T-helper 1 cell (primary cell): ENCODE measurements around the gene SULT1A1.
"Not testable (repeated sequence)": the region's sequence is repeated elsewhere in the genome, so short reads cannot be mapped to it uniquely, and the experiment has no call there.

Experiments
- DNase-seq, 5 donors: peaks; one replicate each; pipeline ENCODE4 v3.0.0-alpha.2; 2012 to 2020

Gene SULT1A1

DNA sequence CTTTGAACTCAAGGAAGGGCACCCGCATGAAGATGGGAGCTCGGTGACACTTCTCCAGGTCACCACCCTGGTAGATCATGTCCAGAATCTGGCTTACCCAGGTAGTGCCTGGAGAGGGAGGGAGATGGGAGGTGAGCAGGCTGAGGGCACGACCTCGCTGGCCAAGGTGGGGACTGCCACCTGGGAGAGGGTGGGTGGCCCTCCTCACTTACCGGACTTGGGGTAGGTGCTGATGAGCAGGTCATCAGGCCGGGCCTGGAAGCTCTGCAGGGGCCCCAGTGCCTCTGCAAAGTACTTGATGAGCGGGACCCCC lies 1.4 kb downstream of the SULT1A1 start:
- DNase-seq: not testable (repeated sequence)

DNA sequence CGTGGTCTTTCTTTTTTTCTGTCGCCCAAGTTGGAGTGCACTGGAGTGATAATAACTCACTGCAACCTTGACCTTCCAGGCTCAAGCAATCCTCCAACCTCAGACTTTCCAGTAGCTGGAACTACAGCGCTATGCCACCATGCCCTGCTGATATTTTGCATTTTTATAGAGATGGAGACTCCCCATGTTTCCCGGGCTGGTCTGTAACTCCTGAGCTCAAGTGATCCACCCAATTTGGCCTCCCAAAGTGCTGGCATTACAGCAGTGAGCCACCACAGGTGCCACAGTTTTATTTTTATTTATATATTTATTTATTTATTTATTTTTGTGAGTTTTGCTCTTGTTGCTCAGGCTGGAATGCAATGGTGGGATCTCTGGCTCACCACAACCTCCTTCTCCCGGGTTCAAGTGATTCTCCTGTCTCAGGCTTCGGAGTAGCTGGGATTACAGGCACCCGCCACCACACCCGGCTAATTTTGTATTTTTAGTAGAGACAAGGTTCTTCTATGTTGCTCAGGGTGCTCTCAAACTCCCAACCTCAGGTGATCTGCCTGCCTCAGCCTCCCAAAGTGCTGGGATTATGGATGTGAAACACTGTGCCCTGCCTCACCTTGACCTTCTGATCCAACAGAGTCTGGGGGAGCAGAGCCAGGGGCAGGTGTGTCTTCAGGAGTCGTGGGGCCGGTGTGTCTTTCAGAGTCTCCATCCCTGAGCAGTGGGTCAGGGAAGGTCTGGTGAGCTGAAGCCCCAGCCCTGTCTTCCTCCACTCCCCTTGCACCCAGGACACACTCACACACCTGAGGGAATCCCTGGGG lies 2.0 kb downstream of the SULT1A1 start:
- not testable (repeated sequence) for DNase-seq

DNA sequence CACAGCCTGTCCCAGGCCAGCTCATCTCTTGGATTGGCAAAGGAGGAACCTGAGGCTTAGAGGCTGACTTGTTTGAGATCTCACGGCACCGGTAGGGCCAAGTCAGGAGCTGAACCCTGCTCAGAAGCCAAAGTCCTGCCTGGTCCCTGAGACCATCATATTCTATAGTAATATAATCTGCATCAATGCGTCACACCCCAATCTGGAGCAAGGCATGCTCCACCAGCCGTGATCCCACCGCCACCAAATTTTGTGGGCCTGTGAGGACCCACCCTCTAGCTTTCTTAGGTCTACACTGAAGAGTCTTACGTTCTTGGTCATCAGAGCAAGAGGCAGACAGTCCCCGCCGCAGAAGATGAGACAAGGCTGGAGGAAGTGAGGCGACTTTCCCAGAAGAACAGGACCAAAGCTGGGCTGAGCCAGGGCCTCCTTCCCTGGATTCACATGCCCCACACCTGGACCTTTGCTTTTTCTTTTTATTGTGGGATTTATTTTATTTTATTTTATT lies 2.7 kb downstream of the SULT1A1 start:
- no peak for DNase-seq

DNA sequence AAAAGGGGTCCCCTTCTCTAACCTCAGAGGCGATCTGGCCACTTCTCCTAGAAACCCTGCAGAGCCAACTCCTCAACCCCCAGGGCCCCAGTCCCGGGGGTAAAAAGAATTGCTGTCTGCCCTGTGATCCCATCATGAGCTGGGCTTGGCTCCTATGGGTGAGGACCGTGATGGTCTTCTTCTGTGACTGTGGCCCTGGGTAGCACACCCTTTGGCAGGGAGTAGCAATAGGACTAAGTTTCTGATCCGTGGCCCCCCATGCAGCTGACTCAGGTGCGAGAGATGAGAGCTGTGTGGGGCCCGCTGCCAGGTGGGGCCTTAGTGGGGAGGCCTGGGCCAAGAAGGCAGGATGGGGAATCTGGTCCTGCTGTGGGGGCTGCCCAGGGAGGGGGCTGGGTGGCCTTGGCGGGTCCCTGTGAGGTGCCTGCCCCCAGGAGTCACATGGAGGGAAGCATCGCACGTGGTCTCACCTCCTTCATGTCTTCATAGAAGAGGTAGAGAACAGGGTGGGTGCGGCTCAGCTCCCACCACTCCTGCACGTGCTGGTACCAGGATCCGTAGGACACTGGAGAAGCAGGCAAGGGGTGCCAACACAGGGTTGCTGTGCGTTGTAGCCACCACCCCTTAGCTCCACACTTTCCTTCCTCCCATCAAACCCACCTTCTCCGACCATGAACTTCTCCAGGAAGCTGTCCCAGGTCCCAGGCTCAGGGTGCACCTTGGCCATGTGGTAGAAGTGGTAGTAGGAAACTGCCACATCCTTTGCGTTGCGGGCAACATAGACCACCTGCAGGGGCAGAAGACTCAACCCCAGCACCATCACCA lies 3.3 kb downstream of the SULT1A1 start:
- no peak for DNase-seq

DNA sequence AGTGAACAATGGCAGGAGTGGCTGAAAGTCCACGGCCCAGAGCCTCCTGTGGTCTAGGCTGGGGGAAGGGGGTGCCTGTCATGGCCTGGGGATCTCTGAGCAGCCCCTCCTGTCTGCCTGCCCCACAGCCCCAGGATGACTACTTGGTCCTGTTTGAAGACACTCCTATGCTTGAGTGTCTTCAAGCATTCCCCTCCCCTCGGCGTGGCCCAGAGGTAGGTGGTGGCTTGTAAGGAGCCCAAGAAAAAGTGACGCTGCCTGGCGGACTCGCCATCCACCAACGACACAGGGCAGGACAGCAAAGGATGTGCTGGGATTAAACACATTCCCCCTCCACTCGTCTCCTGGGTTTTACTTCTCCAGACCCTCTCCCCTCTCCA lies 5.7 kb downstream of the SULT1A1 start:
- no peak for DNase-seq

DNA sequence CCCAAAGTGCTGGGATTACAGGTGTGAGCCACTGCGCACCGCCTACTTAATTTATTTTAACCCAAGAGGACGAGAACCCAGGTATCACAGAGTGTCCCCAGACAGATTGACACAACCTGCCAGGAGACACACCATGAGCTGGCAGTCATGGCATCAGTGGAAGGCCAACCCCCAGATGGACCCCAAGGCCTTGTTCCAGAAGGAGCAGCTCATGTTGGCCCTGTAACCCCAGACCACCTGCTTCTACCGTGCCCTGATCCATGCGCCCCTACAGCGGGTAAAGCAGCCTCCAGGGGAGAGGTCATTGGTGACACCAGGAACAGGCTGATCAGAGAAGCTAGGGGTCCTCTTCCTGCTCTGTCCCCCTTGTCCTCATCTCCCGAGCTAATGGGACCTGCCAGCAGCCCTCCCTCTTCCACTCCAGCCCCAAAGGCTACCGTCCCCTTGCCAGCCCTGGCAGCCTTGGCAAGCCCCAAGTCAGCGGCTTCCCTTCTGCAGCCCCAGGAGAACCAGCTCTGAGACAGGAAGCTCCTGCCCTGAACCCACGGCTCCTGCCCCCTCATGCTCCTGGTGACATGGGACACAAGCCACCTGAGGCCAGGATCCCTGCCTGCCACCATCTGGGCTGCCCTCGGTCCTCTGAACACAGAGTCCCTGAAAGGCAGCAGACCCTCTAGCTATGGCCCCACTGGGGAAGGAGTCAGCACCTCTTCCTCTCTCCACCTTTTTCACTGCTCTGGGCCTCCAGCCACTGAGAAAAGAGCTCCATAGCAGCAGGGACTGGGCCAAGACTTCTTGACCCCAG lies 6.3 kb downstream of the SULT1A1 start:
- no peak for DNase-seq

DNA sequence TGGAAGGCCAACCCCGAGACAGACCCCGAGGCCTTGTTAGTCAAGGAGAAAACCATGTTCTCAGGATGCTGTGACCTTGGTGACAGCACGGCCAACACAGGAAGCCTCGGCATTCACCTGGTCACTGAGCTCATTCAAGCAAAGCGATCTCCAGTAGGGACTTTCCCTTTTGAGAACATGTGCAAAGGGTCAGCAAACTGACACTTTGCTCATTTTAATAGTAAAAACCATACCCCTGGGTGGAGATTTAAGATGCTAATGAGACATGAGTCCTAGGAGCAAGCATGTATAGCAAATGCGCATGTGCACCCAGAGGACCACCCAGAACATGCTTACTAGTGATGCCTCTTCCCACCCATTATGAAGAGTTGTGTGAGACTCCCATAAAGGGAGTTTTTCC lies 7.3 kb downstream of the SULT1A1 start:
- no peak for DNase-seq

DNA sequence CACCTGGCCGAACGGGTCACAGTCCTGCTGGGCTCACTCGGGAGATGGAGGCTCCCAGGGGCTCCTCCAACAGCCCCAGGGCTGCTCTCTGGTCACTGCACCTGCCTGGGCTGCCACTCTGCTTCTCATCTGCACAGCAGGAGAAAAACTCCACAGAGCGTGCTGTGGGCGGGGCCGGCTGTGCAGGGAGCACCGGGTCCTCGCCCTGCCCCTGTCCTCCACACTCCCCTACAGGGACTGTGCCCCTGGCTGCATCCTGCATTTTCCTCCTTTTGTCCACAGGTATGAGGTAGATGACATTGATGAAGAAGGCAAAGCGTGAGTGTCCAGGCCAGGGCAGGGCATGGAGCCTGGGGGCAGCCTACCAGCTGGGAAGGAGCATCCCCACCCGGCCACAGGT lies 7.8 kb downstream of the SULT1A1 start:
- DNase-seq: not testable (repeated sequence)

DNA sequence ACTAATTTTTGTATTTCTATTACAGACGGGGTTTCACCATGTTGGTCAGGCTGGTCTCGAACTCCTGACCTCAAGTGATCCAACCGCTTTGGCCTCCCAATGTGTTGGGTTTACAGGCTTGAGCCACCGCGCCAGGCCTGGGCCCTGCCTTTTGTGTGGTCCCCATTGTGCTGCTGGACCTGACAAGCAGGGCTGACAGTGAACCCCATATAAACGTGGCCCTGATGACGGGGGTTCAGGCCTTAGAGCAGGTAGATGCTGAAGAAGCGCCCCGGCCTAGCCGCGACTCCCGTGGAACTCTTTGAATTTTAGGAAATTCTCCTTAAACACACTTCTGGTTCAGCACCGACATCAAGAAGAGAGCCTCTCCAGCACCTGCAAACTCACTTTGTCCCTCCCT lies 8.3 kb downstream of the SULT1A1 start:
- not testable (repeated sequence) for DNase-seq

DNA sequence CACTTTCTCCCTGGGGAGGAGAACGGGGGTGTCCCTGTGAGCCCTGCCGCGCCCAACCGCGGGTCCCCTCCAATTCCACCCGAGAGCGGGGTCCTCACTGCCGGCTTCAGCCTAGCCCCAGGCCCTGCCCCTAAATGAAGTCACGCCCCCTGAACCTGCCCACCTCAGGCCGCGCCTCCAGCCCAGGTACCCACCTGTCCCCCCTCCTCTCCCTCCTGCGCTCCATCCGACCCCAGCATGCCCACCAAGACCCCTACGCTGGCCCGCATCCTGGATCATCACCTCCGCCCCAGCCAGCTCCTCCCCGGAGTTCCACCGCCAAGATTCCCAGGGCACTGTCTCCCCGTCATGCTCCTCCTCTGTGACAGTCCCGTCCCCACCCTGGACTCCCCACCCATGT lies 8.9 kb downstream of the SULT1A1 start:
- DNase-seq: not testable (repeated sequence)

DNA sequence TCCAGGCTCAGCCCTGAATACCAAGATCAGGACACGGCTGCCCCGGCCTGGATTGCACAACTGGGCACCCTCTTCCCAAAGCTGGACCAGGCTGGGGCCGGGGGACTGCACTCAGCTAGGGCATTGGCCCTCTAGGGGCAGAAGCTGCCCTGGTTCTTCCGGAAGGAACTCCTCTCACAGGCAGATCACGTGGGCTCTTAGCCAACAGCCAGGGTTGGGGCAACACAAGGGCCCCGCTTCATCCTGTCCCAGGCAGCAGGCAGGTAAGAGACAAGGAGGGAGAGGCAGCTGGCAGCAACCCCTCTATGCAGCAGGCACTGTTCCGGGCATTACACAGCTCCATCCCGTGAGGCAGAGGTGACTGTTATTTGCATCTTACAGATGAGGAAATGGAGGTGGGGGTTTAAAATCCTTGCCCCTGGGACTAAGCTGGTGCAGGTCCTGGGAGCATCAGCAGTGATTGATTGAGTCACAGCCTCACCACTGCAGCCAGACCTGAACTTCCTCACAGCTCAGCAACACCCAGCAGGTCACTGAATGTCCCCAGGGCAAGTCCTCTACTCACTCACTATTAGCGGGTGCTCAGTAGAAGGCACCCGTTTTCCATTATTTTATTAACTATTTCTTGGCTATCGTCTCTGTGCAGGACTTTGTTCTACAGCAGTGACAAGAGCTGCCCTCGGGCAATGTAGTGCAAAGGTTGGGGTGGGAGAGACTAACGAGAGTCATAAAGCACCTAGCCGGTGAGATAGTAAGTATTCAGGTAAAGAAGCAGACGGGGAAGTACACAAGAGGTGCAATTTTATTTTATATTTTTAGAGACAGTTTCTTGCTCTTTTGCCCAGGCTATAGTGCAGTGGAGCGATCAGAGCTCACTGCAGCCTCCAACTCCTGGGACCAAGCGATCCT lies 10.2 kb downstream of the SULT1A1 start:
- DNase-seq: not testable (repeated sequence)

DNA sequence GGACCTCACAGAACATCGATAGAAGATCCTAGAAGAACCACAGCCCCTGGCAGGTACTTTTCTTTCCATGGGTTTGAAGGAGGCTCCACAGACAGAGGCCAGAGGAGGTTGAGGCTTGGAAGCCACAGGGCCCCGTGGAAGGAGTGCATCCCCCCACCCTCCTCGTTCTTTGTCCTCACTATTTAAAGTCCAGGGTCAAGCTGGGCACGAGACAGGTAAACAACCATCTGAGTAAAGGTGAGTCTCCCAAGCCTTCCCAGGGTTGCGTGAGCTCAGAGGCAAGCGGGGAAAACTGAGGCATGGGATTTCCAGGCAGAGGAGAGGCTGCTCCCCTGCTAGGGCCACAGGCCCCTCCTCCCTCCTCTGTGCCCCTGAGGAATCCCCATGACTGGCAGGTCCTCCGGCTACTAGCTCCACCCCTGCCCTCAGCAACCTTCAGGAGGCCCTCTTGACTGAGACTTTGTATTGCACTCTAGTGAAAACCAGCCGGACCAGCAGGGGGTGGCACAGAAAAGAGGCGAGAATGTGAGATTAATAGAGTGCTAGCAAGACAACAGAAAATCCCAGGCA lies 12.1 kb downstream of the SULT1A1 start:
- DNase-seq: no peak

DNA sequence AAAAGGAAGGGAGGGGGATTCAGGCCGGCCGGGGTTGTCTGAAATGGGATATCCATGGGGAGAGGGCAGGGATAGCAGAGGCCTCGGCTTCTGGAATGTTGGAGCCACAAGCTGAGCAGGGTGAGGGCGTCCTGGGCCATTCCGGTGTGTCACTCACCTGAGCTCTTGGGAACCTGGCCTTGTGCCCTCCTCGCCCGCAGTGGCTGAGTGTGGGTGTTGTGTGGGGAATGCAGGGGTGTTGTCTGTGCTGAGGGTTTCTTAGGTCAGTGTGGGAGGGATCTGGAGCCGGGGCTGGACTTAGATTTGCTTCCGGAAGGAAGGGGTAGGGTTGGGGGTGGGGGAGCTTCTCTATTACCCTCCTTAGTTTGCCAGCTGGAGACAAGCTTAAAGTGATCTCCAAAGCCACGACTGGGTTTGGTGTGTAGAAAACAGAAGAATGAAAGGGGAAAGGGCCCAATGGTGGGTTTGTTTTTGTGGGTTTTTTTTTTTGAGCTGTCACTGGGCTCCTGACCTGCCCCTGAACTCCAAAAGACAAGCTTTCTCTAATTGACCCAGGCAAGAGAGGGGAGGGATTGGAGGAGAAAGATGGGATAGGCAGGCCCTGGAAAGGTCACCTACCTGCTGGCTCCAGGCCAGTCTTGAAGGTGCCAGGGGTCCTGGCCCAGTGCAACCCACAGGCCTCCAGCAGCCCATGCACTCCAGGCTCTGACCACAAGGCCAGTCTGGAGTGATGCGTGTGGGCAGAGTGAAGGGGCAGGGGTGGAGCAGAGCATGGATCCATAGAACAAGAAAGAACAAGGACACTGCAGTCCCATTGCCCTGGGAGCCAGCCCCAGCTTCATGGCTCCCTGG lies 12.8 kb downstream of the SULT1A1 start, which contains the start of gene SULT1A2:
Gene SULT1A2, minus strand, starts transcription at position 211 of the 852 bp plus-strand sequence. CDS start 1,120 bp downstream, outside the sequence.
- DNase-seq: no peak

DNA sequence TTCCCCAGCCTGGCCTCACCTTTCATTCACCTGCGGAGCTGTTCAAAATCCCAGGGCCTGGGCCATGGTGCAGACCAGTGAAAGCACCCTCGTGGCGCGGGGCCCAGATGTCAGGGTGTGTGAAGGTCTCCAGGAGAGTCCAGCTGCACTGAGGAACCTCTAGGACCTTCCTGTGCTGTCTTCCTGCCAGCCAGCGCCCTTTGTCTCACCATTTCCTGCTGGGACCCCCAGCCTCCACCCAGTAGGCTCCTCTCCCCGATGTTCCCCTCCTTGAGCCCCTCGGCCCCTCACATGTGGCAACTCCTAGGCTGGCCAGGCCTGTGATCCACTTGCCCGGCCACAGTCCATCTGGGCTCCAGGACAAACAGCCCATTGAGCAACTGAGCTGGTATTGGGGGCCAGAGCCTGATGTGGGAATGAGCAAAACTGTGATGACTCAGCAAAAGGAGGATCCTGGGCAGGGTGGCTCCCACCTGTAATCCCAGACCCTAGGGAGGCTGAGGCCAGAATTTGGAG lies 13.7 kb downstream of the SULT1A1 start:
- DNase-seq: no peak

DNA sequence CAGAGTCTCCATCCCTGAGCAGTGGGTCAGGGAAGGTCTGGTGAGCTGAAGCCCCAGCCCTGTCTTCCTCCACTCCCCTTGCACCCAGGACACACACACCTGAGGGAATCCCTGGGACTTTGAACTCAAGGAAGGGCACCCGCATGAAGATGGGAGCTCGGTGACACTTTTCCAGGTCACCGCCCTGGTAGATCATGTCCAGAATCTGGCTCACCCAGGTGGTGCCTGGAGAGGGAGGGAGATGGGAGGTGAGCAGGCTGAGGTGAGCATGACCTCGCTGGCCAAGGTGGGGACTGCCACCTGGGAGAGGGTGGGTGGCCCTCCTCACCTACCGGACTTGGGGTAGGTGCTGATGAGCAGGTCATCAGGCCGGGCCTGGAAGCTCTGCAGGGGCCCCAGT lies 14.4 kb downstream of the SULT1A1 start:
- DNase-seq: not testable (repeated sequence)

DNA sequence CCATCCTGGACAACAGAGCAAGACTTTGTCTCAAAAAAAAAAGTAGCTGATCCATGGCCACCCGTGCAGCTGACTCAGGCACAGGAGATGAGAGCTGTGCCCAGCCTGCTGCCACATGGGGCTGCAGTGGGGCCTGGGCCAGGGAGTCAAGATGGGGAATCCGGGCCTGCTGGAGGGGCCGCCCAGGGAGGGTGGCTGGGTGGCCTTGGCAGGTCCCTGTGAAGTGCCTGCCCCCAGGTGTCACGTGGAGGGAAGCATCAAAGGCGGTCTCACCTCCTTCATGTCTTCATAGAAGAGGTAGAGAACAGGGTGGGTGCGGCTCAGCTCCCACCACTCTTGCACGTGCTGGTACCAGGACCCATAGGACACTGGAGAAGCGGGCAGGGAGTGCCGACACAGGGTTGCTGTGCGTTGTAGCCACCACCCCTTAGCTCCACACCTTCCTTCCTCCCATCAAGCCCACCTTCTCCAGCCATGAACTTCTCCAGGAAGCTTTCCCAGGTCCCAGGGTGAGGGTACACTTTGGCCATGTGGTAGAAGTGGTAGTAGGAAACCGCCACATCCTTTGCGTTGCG lies 16.8 kb downstream of the SULT1A1 start:
- DNase-seq: no peak

DNA sequence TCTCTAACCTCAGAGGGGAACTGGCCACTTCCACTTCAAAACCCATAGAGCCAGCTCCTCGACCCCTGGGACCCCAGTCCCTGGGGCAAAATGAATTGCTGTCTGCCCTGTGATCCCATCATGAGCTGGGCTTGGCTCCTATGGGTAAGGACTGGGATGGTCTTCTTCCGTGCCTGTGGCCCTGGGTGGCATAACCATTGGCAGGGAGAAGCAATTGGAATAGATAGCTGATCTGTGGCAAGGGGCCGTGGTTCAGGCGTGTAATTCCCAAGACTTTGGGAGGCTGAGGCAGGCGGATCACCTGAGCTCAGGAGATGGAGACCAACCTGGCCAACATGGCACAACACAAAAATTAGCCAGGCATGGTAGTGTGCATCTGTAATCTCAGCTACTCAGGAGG lies 17.3 kb downstream of the SULT1A1 start:
- no peak for DNase-seq

DNA sequence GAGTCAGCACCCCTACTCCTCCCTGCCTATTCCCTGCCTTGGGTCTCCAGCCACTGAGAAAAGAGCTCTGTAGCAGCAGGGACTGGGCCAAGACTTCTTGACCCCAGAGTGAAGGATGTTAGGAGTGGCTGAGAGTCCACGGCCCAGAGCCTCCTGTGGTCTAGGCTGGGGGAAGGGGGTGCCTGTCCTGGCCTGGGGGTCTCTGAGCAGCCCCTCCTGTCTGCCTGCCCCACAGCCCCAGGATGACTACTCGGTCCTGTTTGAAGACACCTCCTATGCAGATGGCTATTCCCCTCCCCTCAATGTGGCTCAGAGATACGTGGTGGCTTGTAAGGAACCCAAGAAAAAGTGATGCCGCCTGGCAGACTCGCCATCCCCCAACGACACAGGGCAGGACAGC lies 18.5 kb downstream of the SULT1A1 start:
- DNase-seq: no peak

DNA sequence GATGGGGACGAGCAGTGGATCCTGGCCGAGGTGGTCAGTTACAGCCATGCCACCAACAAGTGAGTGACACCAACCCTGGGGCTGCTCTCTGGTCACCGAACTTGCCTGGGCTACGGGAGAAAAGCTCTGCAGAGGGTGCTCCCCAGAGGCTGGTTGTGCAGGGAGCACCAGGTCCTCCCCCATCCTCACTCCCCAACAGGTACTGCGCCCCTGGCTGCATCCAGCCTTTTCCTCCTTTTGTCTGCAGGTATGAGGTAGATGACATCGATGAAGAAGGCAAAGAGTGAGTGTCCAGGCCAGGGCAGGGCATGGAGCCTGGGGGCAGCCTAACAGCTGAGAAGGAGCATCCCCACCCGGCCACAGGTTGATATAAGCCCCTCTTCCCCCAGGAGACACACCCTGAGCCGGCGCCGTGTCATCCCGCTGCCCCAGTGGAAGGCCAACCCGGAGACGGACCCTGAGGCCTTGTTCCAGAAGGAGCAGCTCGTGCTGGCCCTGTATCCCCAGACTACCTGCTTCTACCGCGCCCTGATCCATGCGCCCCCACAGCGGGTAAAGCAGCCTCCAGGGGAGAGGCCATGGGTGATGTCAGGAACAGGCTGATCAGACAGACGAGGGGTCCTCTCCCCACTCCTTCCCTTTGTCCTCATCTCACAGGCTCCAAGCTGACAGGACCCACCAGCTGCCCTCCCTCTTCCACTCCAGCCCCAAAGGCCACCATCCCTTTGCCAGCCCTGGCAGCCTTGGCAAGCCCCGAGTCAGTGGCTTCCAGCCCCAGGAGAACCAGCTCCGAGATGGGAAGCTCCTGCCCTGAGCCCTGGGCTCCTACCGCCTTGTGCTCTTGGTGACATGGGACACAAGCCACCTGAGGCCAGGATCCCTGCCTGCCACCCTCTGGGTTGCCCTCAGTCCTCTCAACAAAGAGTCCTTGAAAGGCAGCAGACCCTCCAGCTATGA lies 19.2 kb downstream of the SULT1A1 start:
- DNase-seq: no peak
